HS-5 (cell line): ENCODE data around the gene RNF10.
"Not testable (repeated sequence)": the region's sequence is repeated elsewhere in the genome, so short reads cannot be mapped to it uniquely, and the experiment has no call there.

Source experiments
- DNase-seq: peaks from one replicate; pipeline ENCODE4 v3.0.0-alpha.2; 2012; ENCODE audit warnings: low read depth

The RNF10 gene

GRCh38 chr12:120528861-120529525, 5.2 kb upstream of the RNF10 start, which contains the start of gene COQ5:
Gene COQ5 (minus strand): TSS chr12:120529158. CDS start chr12:120529141, 17 bp downstream.
- DNase-seq = peak; percentile 49

GRCh38 chr12:120529641-120530417, 4.3 kb upstream of the RNF10 start:
- no peak for DNase-seq

GRCh38 chr12:120530418-120530761, 3.8 kb upstream of the RNF10 start:
- not testable (repeated sequence) for DNase-seq

- no peak for DNase-seq
Measured at GRCh38 chr12:120532701-120533238, 1.4 kb upstream of the RNF10 start.

GRCh38 chr12:120534703-120535655, 823 bp downstream of the RNF10 start:
- DNase-seq = peak; percentile 67

- no peak for DNase-seq
Measured at GRCh38 chr12:120536064-120536791, 2.1 kb downstream of the RNF10 start.

- no peak for DNase-seq
Measured at GRCh38 chr12:120537856-120538220, 3.7 kb downstream of the RNF10 start.

GRCh38 chr12:120538281-120539156, 4.4 kb downstream of the RNF10 start:
- DNase-seq = peak; percentile 18

GRCh38 chr12:120539303-120539702, 5.1 kb downstream of the RNF10 start:
- peak; percentile 51 for DNase-seq

- DNase-seq = no peak
Measured at GRCh38 chr12:120540445-120540844, 6.3 kb downstream of the RNF10 start.

GRCh38 chr12:120542166-120542565, 8.0 kb downstream of the RNF10 start:
- no peak for DNase-seq

- DNase-seq = no peak
Measured at GRCh38 chr12:120544691-120545090, 10.5 kb downstream of the RNF10 start.

GRCh38 chr12:120546050-120546386, 11.9 kb downstream of the RNF10 start:
- DNase-seq = no peak

- no peak for DNase-seq
Measured at GRCh38 chr12:120554678-120555077, 20.5 kb downstream of the RNF10 start.

- DNase-seq = no peak
Measured at GRCh38 chr12:120557589-120557988, 23.4 kb downstream of the RNF10 start.

- DNase-seq = no peak
Measured at GRCh38 chr12:120562906-120563305, 28.8 kb downstream of the RNF10 start.

GRCh38 chr12:120563495-120563894, 29.3 kb downstream of the RNF10 start:
- no peak for DNase-seq

GRCh38 chr12:120571299-120571698, 37.1 kb downstream of the RNF10 start:
- no peak for DNase-seq

GRCh38 chr12:120573560-120573959, 39.4 kb downstream of the RNF10 start:
- DNase-seq = no peak

GRCh38 chr12:120574106-120574505, 40.0 kb downstream of the RNF10 start:
- no peak for DNase-seq

- DNase-seq = no peak
Measured at GRCh38 chr12:120579179-120579578, 45.0 kb downstream of the RNF10 start.
